GM23248 (cell line): Measurements from ENCODE around the gene AVP. TPM values are rescaled to one million over a fixed set of nuclear protein-coding genes. Genes with fewer than 3 reads are reported as not detected.

Experiments used
- DNase-seq: peaks from one replicate; pipeline ENCODE4 v3.0.0-alpha.2; 2015
- H2AFZ ChIP-seq: fragments of 200-600 bp; sonication (generic); 2 replicates; pipeline ENCODE4 v1.6.1; 2016; ENCODE audit warnings: antibody characterized with exemption
- H3F3A ChIP-seq: fragments of 200-600 bp; sonication (generic); 2 replicates; pipeline ENCODE4 v1.6.1; 2016; ENCODE audit warnings: mild to moderate bottlenecking, antibody characterized with exemption, mixed run types; ENCODE audit not compliant: insufficient read depth
- H3K27ac ChIP-seq: fragments of 200-600 bp; sonication (generic); 2 replicates; pipeline ENCODE4 v1.5.1; 2016; ENCODE audit warnings: mild to moderate bottlenecking
- H3K27me3 ChIP-seq: fragments of 200-600 bp; sonication (generic); replicated peaks from 2 replicates; pipeline ENCODE4 v1.6.1; 2016; ENCODE audit warnings: mild to moderate bottlenecking; ENCODE audit not compliant: insufficient read depth
- H3K36me3 ChIP-seq: fragments of 200-600 bp; sonication (generic); 2 replicates; pipeline ENCODE4 v1.6.1; 2016; ENCODE audit warnings: low read depth, mild to moderate bottlenecking
- H3K4me1 ChIP-seq: fragments of 200-600 bp; sonication (generic); 2 replicates; pipeline ENCODE4 v1.6.1; 2016; ENCODE audit warnings: mild to moderate bottlenecking; ENCODE audit not compliant: insufficient read depth
- H3K4me2 ChIP-seq: fragments of 200-600 bp; sonication (generic); one replicate; pipeline ENCODE4 v1.6.1; 2016; ENCODE audit warnings: mild to moderate bottlenecking; ENCODE audit not compliant: unreplicated experiment
- H3K4me3 ChIP-seq: fragments of 200-600 bp; sonication (generic); 2 replicates; pipeline ENCODE4 v1.5.1; 2016; ENCODE audit warnings: mild to moderate bottlenecking
- H3K79me2 ChIP-seq: fragments of 200-600 bp; sonication (generic); 2 replicates; pipeline ENCODE4 v1.6.1; 2016; ENCODE audit warnings: mild to moderate bottlenecking; ENCODE audit not compliant: insufficient read depth
- H3K9ac ChIP-seq: fragments of 200-600 bp; sonication (generic); 2 replicates; pipeline ENCODE4 v1.6.1; 2016; ENCODE audit warnings: mild to moderate bottlenecking
- H3K9me2 ChIP-seq: fragments of 200-600 bp; sonication (generic); 2 replicates; pipeline ENCODE4 v1.6.1; 2016; ENCODE audit warnings: mixed run types, mild to moderate bottlenecking, moderate library complexity; ENCODE audit not compliant: insufficient read depth
- H3K9me3 ChIP-seq: fragments of 200-600 bp; sonication (generic); one replicate; pipeline ENCODE4 v1.6.1; 2017; ENCODE audit warnings: low read depth
- H4K20me1 ChIP-seq: fragments of 200-600 bp; sonication (generic); 2 replicates; pipeline ENCODE4 v1.6.0; 2016; ENCODE audit not compliant: insufficient read depth
- EZH2 ChIP-seq: fragments of 200-600 bp; sonication (generic); IDR thresholded peaks from 2 replicates; pipeline ENCODE4 v1.6.1; 2018; ENCODE audit warnings: antibody characterized with exemption, mild to moderate bottlenecking; ENCODE audit not compliant: insufficient read depth, poor library complexity, severe bottlenecking
- EZH2phosphoT487 ChIP-seq: fragments of 200-600 bp; sonication (generic); IDR thresholded peaks from 2 replicates; pipeline ENCODE4 v1.6.1; 2018; ENCODE audit warnings: antibody characterized with exemption, moderate library complexity, mild to moderate bottlenecking, low read depth; ENCODE audit not compliant: insufficient read depth
- WGBS, 2 experiments: methylation state at CpG; one replicate each; pipeline ENCODE4 v1.1.6; 2015 to 2017; ENCODE audit warnings: low lambda C conversion rate in 2 of 2, low coverage in 1 of 2; ENCODE audit errors: missing lambda C conversion rate in 2 of 2; 5-methylcytosine and 5-hydroxymethylcytosine counted together
- in situ Hi-C: fragments of 300-500 bp; cut with MboI; formaldehyde crosslinking; loops from 2 replicates; pipeline ENCODE4 v1.15.0; 2020
- polyA plus RNA-seq: library from polyadenylated mRNA; unstranded; fragments of >200 nt; fragmentation: Nextera tagmentation; extraction: Ambion mirVana; gene quantifications from 2 replicates; pipeline ENCODE4 v1.2.1, GENCODE V29; 2016
- total RNA-seq: library from RNA; depleted of rRNA; stranded (reverse); fragments of >200 nt; shearing (Covaris generic); gene quantifications from 2 replicates; pipeline ENCODE4 v1.2.3, GENCODE V29; 2014; rRNA removed

The AVP gene, protein sequence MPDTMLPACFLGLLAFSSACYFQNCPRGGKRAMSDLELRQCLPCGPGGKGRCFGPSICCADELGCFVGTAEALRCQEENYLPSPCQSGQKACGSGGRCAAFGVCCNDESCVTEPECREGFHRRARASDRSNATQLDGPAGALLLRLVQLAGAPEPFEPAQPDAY
- not detected in 2 replicates for total RNA-seq
- not detected in 2 replicates for polyA plus RNA-seq

GRCh38 chr20:3084283-3084985 is at the start of gene AVP:
TSS of gene AVP (minus strand) at chr20:3084724. CDS start at chr20:3084674, 50 bp downstream.
- WGBS, 2 experiments = 87 to 88% methylated on average over 27 to 28 of the region's 28 CpGs
- H3K9ac ChIP-seq = no peak within 1 kb of the TSS
- TF ChIP-seq EZH2 (no peak), EZH2phosphoT487 (no peak)
- in situ Hi-C loops = no loop called here
- no peaks in the 10 kb centered on the region for H3K4me1 ChIP-seq
- no peaks in the 10 kb centered on the region for H4K20me1 ChIP-seq
- no peaks in the 10 kb centered on the region for H3K36me3 ChIP-seq
- no peak within 1 kb of the TSS for H3K4me2 ChIP-seq
- H3K9me3 ChIP-seq = no peaks in the 10 kb centered on the region
- H3K9me2 ChIP-seq = no peaks in the 10 kb centered on the region
- H2AFZ ChIP-seq = no peak within 1 kb of the TSS
- no peaks in the 10 kb centered on the region for H3K79me2 ChIP-seq
- H3F3A ChIP-seq = no peaks in the 10 kb centered on the region
- H3K4me3 ChIP-seq = no peak within 1 kb of the TSS
- peaks cover 12% of the 10 kb centered on the region; the same call in 1 of the 2 replicates for H3K27me3 ChIP-seq
- no peak within 1 kb of the TSS for H3K27ac ChIP-seq
- DNase-seq = no peak

GRCh38 chr20:3134151-3134550 is 49.6 kb upstream of the AVP start:
- in situ Hi-C loops = no loop called here
- Histone ChIP-seq H3K27me3 (no peaks in the 10 kb centered on the region), H4K20me1 (peaks cover 6% of the 10 kb centered on the region), H3K4me1 (peaks cover 3% of the 10 kb centered on the region; the same call in 1 of the 2 replicates), H3K4me2 (no peak overlapping the region), H3K9me2 (no peaks in the 10 kb centered on the region), H3K79me2 (peaks cover 80% of the 10 kb centered on the region), H3K9ac (no peak overlapping the region), H3K4me3 (no peak overlapping the region), H2AFZ (no peak overlapping the region), H3K9me3 (no peaks in the 10 kb centered on the region), H3F3A (peaks cover 11% of the 10 kb centered on the region; the same call in 1 of the 2 replicates), H3K36me3 (no peaks in the 10 kb centered on the region), H3K27ac (no peak overlapping the region)
- 89 to 90% methylated on average over 3 of the region's 3 CpGs for WGBS, 2 experiments
- no peak for DNase-seq
- TF ChIP-seq EZH2 (no peak), EZH2phosphoT487 (no peak)

- no peak overlapping the region for H3K4me3 ChIP-seq
- 92 to 99% methylated on average over 2 of the region's 2 CpGs for WGBS, 2 experiments
- H3K9me3 ChIP-seq = no peaks in the 10 kb centered on the region
- no peak overlapping the region for H2AFZ ChIP-seq
- peaks cover 3% of the 10 kb centered on the region; the same call in 1 of the 2 replicates for H3K4me1 ChIP-seq
- H3K79me2 ChIP-seq = peaks cover 83% of the 10 kb centered on the region
- no peak overlapping the region for H3K27ac ChIP-seq
- no peaks in the 10 kb centered on the region for H3K27me3 ChIP-seq
- TF ChIP-seq EZH2 (no peak), EZH2phosphoT487 (no peak)
- no peak overlapping the region for H3K9ac ChIP-seq
- in situ Hi-C loops = no loop called here
- peaks cover 11% of the 10 kb centered on the region; the same call in 1 of the 2 replicates for H3F3A ChIP-seq
- no peak for DNase-seq
- H4K20me1 ChIP-seq = peaks cover 6% of the 10 kb centered on the region
- no peak overlapping the region for H3K4me2 ChIP-seq
- no peaks in the 10 kb centered on the region for H3K9me2 ChIP-seq
- no peaks in the 10 kb centered on the region for H3K36me3 ChIP-seq
Measured at GRCh38 chr20:3133155-3133554, 48.6 kb upstream of the AVP start.

GRCh38 chr20:3130051-3130600 is 45.6 kb upstream of the AVP start:
- no peak for TF ChIP-seq EZH2
- DNase-seq = no peak
- no peak overlapping the region for H3K9ac ChIP-seq
- no peaks in the 10 kb centered on the region for H3K36me3 ChIP-seq
- no peak overlapping the region for H3K4me3 ChIP-seq
- no peaks in the 10 kb centered on the region for H3F3A ChIP-seq
- H3K27ac ChIP-seq = no peak overlapping the region
- no peak overlapping the region for H2AFZ ChIP-seq
- no peaks in the 10 kb centered on the region for H3K9me2 ChIP-seq
- no peak overlapping the region for H3K4me2 ChIP-seq
- H3K4me1 ChIP-seq = no peaks in the 10 kb centered on the region
- H3K27me3 ChIP-seq = no peaks in the 10 kb centered on the region
- in situ Hi-C loops = no loop called here
- no peaks in the 10 kb centered on the region; the same call in 1 of the 2 replicates for H4K20me1 ChIP-seq
- no peaks in the 10 kb centered on the region for H3K9me3 ChIP-seq
- peaks cover 75% of the 10 kb centered on the region for H3K79me2 ChIP-seq
- 65 to 77% methylated on average over 2 of the region's 2 CpGs for WGBS, 2 experiments
